Measurements from ENCODE around the gene TRIO.

Gene TRIO

GRCh38 chr5:14131855-14132503 is 11.2 kb upstream of the TRIO start (continued):
- peak; percentile 81 for TF ChIP-seq ZBTB6 (tag by site-specific recombination; IDR thresholded peaks at IDR 0.05)
- TF ChIP-seq ZNF580 (tag by site-specific recombination; IDR thresholded peaks at IDR 0.05) = 0 out of 2 replicates have a peak, but pooled peaks have one; percentile 35
- no peak; the same call in 1 of the 2 replicates for TF ChIP-seq ZNF501 (tag by site-specific recombination; IDR thresholded peaks at IDR 0.05)
- no peak for TF ChIP-seq ELK4 (IDR thresholded peaks at IDR 0.05; ENCODE audit: borderline replicate concordance, low read depth, low read length)
- peak; percentile 29; the same call in 1 of the 2 replicates for TF ChIP-seq YY1 (tag by site-specific recombination; IDR thresholded peaks at IDR 0.05)
- TF ChIP-seq ZNF280D (tag by site-specific recombination; IDR thresholded peaks at IDR 0.05) = no peak
- TF ChIP-seq ZNF518A (tag by site-specific recombination; conservative IDR thresholded peaks at IDR 0.05; ENCODE audit: low read depth) = peak; percentile 41; the same call in 1 of the 2 replicates
- peak; percentile 42; the same call in 1 of the 2 replicates for TF ChIP-seq ZBTB8A (tag by site-specific recombination; IDR thresholded peaks at IDR 0.05)
- no peak for TF ChIP-seq ZNF426 (tag by site-specific recombination; IDR thresholded peaks at IDR 0.05)
- TF ChIP-seq PATZ1 (tag by site-specific recombination; IDR thresholded peaks at IDR 0.05) = peak; percentile 47; the same call in 1 of the 2 replicates
- TF ChIP-seq SP3 (tag by site-specific recombination; IDR thresholded peaks at IDR 0.05) = no peak
- no peak for TF ChIP-seq ZNF707 (tag by site-specific recombination; IDR thresholded peaks at IDR 0.05)
- TF ChIP-seq ZNF488 (tag by site-specific recombination; IDR thresholded peaks at IDR 0.05) = peak; percentile 57; the same call in 1 of the 2 replicates
- TF ChIP-seq KLF17 (tag by site-specific recombination; IDR thresholded peaks at IDR 0.05) = 0 out of 2 replicates have a peak, but pooled peaks have one; percentile 50
- peak; percentile 98 for TF ChIP-seq SP7 (tag by site-specific recombination; IDR thresholded peaks at IDR 0.05)
- peak; percentile 91 for TF ChIP-seq KLF8 (tag by site-specific recombination; IDR thresholded peaks at IDR 0.05)
- TF ChIP-seq ZNF639 (tag by site-specific recombination; IDR thresholded peaks at IDR 0.05) = peak; percentile 72
